CD4-positive, alpha-beta T cell (primary cell): ENCODE data around the gene PRTFDC1. TPM values are rescaled to one million over a fixed set of nuclear protein-coding genes. Genes with fewer than 3 reads are reported as not detected.

Experiments used
- ATAC-seq: fragments of 200-7000 bp; cut with Tn5 transposase; one replicate; pipeline ENCODE4 v1.10.0; 2022; ENCODE audit warnings: mild to moderate bottlenecking; ENCODE audit not compliant: poor library complexity
- CTCF ChIA-PET: fragments of 350-600 bp; sonication (Branson Sonifier 250); formaldehyde crosslinking; loops from one replicate; lab custom pipeline; 2021; ENCODE audit warnings: antibody characterized with exemption, inconsistent platforms; lab: Charles Lee
- POLR2A ChIA-PET: fragments of 350-600 bp; sonication (Branson Sonifier 250); formaldehyde crosslinking; loops from one replicate; lab custom pipeline; 2021; ENCODE audit warnings: antibody characterized with exemption, inconsistent platforms; lab: Charles Lee
- DNase-seq, 14 experiments: peaks; one replicate each; pipeline ENCODE4 v3.0.0-alpha.2; 2013 to 2020; ENCODE audit warnings: mixed read lengths in 2 of 14
- H3K27ac ChIP-seq, 2 donors: one replicate each; pipeline versions ENCODE4 v1.5.1 to v1.7.0; 2013; ENCODE audit warnings: low read length in 2 of 2, low read depth in 1 of 2, mild to moderate bottlenecking in 1 of 2
- H3K27me3 ChIP-seq, 2 experiments: 1 replicate in 1 of 2; 2 replicates in 1 of 2; pipeline versions ENCODE4 v1.6.1 to v1.7.0; 2013; ENCODE audit warnings: low read length in 2 of 2, control low read depth in 1 of 2, mild to moderate bottlenecking in 1 of 2, moderate library complexity in 1 of 2; ENCODE audit not compliant: insufficient read depth in 2 of 2, control insufficient read depth in 1 of 2
- H3K36me3 ChIP-seq: one replicate; pipeline ENCODE4 v1.6.1; 2013; ENCODE audit warnings: low read length, control low read depth; ENCODE audit not compliant: insufficient read depth
- H3K4me1 ChIP-seq: one replicate; pipeline ENCODE4 v1.6.1; 2013; ENCODE audit warnings: low read length, control low read depth; ENCODE audit not compliant: insufficient read depth
- H3K4me3 ChIP-seq: one replicate; pipeline ENCODE4 v1.5.1; 2013; ENCODE audit warnings: mild to moderate bottlenecking, low read length, moderate library complexity
- H3K9me3 ChIP-seq, 2 experiments: 1 replicate in 1 of 2; 2 replicates in 1 of 2; pipeline versions ENCODE4 v1.6.1 to v1.7.0; 2013; ENCODE audit warnings: low read length in 2 of 2, mild to moderate bottlenecking in 2 of 2, control low read depth in 1 of 2, moderate library complexity in 1 of 2; ENCODE audit not compliant: control insufficient read depth in 1 of 2, insufficient read depth in 1 of 2
- H3K27ac Mint-ChIP-seq: one replicate; pipeline ENCODE4 v1.8.0; 2020; ENCODE audit warnings: mixed read lengths
- H3K27me3 Mint-ChIP-seq: one replicate; pipeline ENCODE4 v1.8.0; 2021; ENCODE audit warnings: mixed read lengths
- H3K36me3 Mint-ChIP-seq: one replicate; pipeline ENCODE4 v1.8.0; 2021; ENCODE audit warnings: low read depth, mixed read lengths
- H3K4me1 Mint-ChIP-seq: one replicate; pipeline ENCODE4 v1.8.0; 2021; ENCODE audit warnings: low read depth, mixed read lengths
- H3K4me3 Mint-ChIP-seq: one replicate; pipeline ENCODE4 v1.8.0; 2020; ENCODE audit warnings: mild to moderate bottlenecking, mixed read lengths
- H3K9me3 Mint-ChIP-seq: one replicate; pipeline ENCODE4 v1.8.0; 2020; ENCODE audit warnings: mixed read lengths
- CTCF ChIP-seq: fragments of 200-600 bp; IDR thresholded peaks from one replicate; pipeline ENCODE4 v1.8.0; 2022; ENCODE audit warnings: antibody characterized with exemption, mild to moderate bottlenecking
- intact Hi-C, 2 experiments: fragments of 100-400 bp; cut with DNase I in 1 of 2; cut with micrococcal nuclease in 1 of 2; formaldehyde crosslinking; loops; one replicate each; pipeline versions ENCODE4 v1.15.1 to v1.9.0; 2023 to 2025; cut with DNase I, micrococcal nuclease
- total RNA-seq, 174 experiments: library from RNA in 2 of 174; stranded (reverse) in 2 of 174; gene quantifications; one replicate each; pipeline ENCODE4 v1.2.3 and lab custom pipeline; 2021 to 2026

PRTFDC1 gene
- total RNA-seq, 2 experiments from 2014 or later: 0.52 to 0.67 TPM

GRCh38 chr10:24944512-24945255, 7.7 kb downstream of the PRTFDC1 start:
- H3K27ac Mint-ChIP-seq: no peak overlapping the region
- no peaks in the 10 kb centered on the region for H3K36me3 Mint-ChIP-seq
- ATAC-seq (no peak), DNase-seq (no peak)
- H3K4me1 ChIP-seq: no peaks in the 10 kb centered on the region
- H3K36me3 ChIP-seq: no peaks in the 10 kb centered on the region
- intact Hi-C loops: loop anchor here in 1 of 2 experiments (5.0 kb wide), 1 partner anchor 47 kb away; no protein-coding TSS in a partner anchor
- no peaks in the 10 kb centered on the region for H3K9me3 Mint-ChIP-seq
- no peak overlapping the region for H3K4me3 ChIP-seq
- no peaks in the 10 kb centered on the region for H3K9me3 ChIP-seq
- H3K4me1 Mint-ChIP-seq: no peaks in the 10 kb centered on the region
- CTCF ChIA-PET: no interaction called here
- no peak for TF ChIP-seq CTCF
- POLR2A ChIA-PET: no interaction called here
- no peak overlapping the region for H3K4me3 Mint-ChIP-seq
- no peaks in the 10 kb centered on the region for H3K27me3 ChIP-seq
- no peak overlapping the region for H3K27ac ChIP-seq
- no peaks in the 10 kb centered on the region for H3K27me3 Mint-ChIP-seq

DNA sequence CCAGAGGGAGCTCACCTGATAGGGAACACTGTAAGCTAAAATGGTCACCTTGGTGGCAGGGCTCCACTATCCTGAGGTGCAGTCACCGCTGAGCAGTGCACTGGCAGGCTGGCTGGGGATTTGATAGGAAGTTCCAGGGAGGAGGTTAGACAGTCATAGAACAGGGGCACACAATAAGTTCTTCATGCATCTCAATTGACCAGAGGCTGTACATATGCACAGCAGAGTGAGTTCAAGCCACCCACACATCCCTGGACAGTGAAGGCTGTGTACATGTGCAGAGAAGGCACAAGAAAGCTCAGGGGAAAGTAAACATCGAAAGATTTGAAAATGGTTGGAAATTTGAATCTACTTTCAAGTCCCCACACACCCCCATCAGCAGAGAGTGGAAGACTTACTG, 13.9 kb downstream of the PRTFDC1 start:
- intact Hi-C loops: no loop called here
- Histone ChIP-seq H3K4me3 (no peak overlapping the region), H3K36me3 (no peaks in the 10 kb centered on the region), H3K9me3 (no peaks in the 10 kb centered on the region), H3K4me1 (no peaks in the 10 kb centered on the region), H3K27me3 (no peaks in the 10 kb centered on the region), H3K27ac (no peak overlapping the region)
- ChIA-PET POLR2A (no interaction called here), CTCF (no interaction called here)
- Mint-ChIP-seq H3K4me3 (no peak overlapping the region), H3K27me3 (no peaks in the 10 kb centered on the region), H3K27ac (no peak overlapping the region), H3K4me1 (no peaks in the 10 kb centered on the region), H3K9me3 (no peaks in the 10 kb centered on the region), H3K36me3 (no peaks in the 10 kb centered on the region)
- TF ChIP-seq CTCF: no peak
- DNase-seq (no peak), ATAC-seq (no peak)

DNA sequence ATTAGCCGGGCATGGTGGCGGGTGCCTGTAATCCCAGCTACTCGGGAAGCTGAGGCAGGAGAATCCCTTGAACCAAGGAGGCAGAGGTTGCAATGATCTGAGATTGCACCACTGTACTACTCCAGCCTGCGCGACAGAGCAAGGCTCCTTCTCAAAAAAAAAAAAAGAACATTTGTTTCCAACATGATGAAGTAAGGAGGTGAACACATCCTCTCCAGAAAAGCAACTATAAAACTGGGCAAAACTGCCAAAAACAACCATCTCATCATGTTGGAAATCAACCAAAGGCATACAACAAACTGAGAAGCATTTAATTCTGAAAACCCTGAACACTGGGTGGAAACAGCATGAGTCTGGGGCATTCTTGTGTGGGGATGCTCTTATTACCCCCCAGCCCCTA, 14.3 kb downstream of the PRTFDC1 start:
- Mint-ChIP-seq H3K4me3 (no peak overlapping the region), H3K27me3 (no peaks in the 10 kb centered on the region), H3K4me1 (no peaks in the 10 kb centered on the region), H3K9me3 (no peaks in the 10 kb centered on the region), H3K36me3 (no peaks in the 10 kb centered on the region), H3K27ac (no peak overlapping the region)
- Histone ChIP-seq H3K9me3 (no peaks in the 10 kb centered on the region), H3K4me3 (no peak overlapping the region), H3K27ac (no peak overlapping the region), H3K4me1 (no peaks in the 10 kb centered on the region), H3K27me3 (no peaks in the 10 kb centered on the region), H3K36me3 (no peaks in the 10 kb centered on the region)
- intact Hi-C loops: no loop called here
- DNase-seq: no peak
- TF ChIP-seq CTCF: no peak
- ChIA-PET POLR2A (no interaction called here), CTCF (no interaction called here)
- ATAC-seq: no peak
